Measurements from ENCODE around the gene PTPN21.

The PTPN21 gene

GRCh38 chr14:88470542-88471440 lies 84.0 kb downstream of the PTPN21 start:
- DNase-seq (ENCODE audit: low spot score) = peak; percentile 16

DNA sequence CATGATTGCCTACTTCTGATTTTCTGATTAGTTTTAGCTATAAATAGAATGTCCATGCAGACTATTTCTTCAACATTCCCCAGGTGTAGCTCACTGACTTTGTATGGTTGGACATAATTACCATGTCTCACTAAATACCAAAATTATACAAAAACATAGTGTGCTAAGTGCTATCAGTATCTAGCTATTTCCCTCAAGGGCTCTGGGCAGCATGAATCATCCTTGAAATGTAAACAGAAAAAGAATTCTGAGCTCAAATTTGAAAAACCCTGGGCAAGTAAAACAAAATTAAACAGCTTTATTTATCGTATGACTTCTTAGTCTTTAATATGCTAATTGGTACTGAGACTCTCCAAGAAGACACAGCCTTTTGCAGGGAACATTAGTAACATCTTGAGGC lies 86.4 kb downstream of the PTPN21 start:
- DNase-seq (ENCODE audit: low spot score) = no peak

DNA sequence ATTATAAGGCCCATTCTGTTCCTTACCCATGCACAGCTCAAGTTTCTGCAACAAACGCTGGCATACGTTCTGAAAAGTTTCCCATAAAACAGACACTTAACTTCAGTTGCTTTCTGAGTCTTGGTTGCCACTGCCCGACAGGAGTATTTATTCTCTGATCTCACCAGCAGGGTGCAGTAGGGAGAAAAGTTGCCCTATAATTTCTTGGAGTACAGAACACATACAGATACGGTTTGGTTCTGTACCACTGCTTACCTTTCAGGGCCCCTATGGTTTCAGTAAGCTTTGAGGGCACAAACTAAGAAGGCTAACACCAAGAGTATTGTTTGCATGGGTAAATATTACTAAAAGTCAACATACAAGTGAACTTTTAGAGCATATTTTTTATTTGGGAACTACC lies 91.5 kb downstream of the PTPN21 start:
- DNase-seq (ENCODE audit: low spot score) = peak; percentile 18

- no peak for DNase-seq (ENCODE audit: low spot score)
Observed at GRCh38 chr14:88454886-88455285, 99.9 kb downstream of the PTPN21 start.

DNA sequence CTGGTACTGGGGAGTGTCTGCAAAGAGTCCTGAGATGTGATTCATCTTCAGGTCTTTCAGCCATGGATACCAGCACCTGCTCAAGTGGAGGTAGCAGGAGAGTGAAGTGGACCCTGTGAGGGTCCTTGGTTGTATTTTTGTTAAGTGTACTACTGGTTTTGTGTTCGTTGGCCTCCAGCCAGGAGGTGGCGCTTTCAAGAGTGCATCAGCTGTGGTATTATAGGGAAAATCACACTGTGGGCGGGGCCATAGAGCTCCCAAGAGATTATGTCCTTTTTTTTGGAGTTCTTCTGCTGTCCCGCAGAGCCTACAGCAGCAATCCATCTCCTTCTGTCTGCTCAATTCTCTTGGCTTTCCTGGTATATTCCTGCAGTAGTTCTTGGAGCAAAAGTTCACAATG lies 102.6 kb downstream of the PTPN21 start:
- DNase-seq (ENCODE audit: low spot score) = no peak

DNA sequence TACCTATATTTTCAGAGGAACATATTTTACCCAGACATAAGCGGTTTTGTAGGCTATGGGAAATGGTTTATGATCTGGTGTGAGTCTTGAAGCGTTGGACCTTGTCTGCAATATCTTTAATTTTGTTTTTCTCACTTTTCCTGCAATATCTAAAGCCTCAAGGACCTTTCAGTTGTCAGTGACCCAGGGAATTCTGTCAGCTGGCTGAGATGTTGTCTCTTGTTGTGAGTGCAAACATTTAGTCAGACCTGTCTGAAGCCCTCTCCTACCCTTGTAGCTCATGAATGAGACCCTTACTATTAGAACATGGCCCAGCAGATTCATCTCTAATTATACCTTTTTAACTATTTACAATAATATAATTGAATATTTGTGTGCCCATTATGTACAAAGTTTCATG lies 115.7 kb downstream of the PTPN21 start:
- no peak for DNase-seq (ENCODE audit: low spot score)

DNA sequence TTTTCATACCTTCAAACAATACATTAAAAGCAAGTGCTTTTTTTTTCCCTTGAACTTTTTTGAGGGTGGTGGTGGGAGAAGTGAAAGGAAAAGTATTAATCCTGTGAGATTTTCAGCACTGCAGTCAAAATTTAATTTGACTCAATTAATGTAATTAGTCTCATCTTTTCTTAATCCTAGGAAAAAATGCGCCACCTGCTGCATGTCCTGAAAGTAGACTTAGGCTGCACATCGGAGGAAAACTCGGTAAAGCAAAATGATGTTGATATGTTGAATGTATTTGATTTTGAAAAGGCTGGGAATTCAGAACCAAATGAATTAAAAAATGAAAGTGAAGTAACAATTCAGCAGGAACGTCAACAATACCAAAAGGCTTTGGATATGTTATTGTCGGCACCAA lies 117.1 kb downstream of the PTPN21 start:
- no peak for DNase-seq (ENCODE audit: low spot score)

DNA sequence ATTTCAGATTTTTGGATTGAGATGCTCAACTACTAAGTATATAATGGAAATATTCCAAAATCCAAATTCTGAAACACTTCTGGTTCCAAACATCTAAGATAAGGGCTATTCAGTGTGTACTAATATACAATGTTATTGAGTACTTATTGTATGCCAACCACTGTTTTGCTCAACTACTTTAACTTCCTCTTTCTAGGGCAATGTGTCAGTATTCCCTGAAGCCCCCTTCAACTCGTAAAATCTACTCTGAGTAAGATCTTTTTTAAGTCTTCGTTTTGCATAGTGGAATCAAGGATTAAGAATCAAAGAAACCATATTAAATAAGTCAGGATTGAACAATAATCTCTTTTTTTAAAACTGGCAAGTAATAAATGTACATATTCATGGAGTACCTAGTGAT lies 123.8 kb downstream of the PTPN21 start:
- DNase-seq (ENCODE audit: low spot score) = no peak

GRCh38 chr14:88426271-88426670 lies 128.5 kb downstream of the PTPN21 start:
- no peak for DNase-seq (ENCODE audit: low spot score)

GRCh38 chr14:88424573-88424972 lies 130.2 kb downstream of the PTPN21 start:
- no peak for DNase-seq (ENCODE audit: low spot score)

DNA sequence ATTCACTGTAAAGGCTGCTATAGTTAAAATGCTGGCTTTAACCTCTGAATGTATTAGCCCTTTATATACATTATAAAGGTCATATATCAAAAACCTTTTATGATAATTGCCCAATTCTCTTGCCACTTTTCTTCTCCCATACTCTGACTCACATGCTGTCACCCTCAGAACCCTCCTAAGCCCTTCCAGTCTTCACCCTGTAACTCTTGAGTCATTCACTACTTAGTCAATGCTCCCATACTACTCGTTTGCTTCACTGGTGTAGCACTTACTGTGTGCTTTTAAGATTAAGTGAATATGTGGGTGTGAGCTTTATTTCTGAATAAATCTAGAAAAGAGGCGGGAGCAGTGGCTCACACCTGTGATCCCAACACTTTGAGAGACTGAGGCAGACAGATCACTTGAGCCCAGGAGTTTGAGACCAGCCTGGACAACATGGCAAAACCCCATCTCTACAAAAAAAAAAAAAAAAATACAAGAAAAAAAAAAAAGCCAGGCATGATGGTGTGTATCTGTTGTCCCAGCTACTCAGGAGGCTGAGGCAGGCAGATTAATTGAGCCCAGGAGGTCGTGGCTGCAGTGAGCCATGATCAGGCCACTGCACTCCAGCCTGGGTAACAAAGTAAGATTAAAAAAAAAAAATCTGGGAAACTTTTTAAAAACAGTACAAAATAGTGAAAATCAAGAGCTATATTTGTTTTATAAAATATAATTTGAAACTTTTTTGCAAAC lies 131.7 kb downstream of the PTPN21 start:
- DNase-seq (ENCODE audit: low spot score) = no peak

- DNase-seq (ENCODE audit: low spot score) = no peak
Observed at GRCh38 chr14:88422047-88422446, 132.8 kb downstream of the PTPN21 start.

DNA sequence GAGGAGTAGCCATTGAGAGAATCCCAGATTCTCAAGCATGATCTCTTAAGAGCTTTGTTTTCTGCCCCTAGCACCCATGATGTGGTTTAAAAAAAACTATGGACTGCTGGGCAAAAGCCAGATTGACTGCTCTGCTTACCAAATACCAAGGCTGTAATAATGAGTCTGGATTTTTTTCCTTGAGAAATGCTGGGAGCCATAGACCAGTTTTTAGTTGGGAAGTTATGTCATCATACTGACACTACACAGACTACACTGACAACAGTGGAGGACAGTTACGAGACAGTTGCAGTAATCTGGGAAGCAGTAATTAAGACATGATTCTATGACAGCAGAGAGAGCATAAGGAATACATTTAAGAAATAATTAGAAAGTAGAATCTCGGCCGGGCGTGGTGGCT lies 133.5 kb downstream of the PTPN21 start:
- no peak for DNase-seq (ENCODE audit: low spot score)

DNA sequence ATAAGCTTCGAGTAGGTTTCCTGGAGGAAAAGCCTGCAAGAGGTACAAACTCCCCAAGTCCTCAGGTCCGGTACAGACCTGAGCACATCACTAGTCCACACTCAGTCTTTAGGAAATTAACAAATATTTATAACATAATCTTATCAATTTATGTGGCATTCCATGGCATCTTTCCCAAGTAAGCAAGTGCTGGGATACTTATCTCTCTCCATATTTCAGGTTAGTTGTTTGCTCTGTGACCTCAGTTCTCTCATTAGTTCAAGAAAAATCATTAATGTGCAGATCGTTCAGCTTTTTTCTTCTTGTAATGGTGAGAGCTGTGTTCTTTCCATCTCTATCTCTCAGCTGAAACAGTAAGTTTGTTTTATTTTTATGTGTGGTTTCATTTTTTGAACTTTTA lies 134.6 kb downstream of the PTPN21 start:
- no peak for DNase-seq (ENCODE audit: low spot score)

- no peak for DNase-seq (ENCODE audit: low spot score)
Observed at GRCh38 chr14:88417594-88417993, 137.2 kb downstream of the PTPN21 start.

All from pons (tissue), 1 donor.